ENCODE results near the gene KRT25. TPM values are rescaled to one million over a fixed set of nuclear protein-coding genes. Genes with fewer than 3 reads are reported as not detected.
A peak's percentile ranks its signal among the peaks of the same experiment; 100 is the strongest.

The KRT25 gene
- total RNA-seq, 1 donor from 2014 or later: not detected

DNA sequence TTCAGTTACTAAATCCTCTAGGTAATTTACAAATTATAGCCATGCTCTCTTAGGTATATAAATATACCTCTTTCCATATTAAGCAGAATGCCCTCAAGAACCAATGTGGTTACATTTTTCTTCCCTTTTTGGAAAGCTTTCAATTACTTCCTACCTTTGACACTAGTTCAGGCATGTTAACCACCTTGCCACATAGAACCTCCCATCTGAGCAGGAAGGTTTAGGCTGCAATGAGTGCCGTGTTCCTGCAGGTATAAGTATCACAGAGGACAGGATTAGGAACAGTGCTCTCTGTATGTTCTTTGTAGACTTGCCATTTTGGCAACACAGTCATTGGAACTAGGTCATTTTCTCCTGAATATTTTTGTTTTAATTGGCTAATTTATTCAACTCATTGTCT is 20.1 kb downstream of the KRT25 start:
- Mint-ChIP-seq H3K9me3 (no peaks in the 10 kb centered on the region), H3K4me1 (no peaks in the 10 kb centered on the region), H3K4me3 (no peak overlapping the region), H3K27me3 (ENCODE audit: low read depth) (peaks cover 71% of the 10 kb centered on the region), H3K27ac (ENCODE audit: unreplicated experiment) (no peak overlapping the region), H3K36me3 (ENCODE audit: low read depth) (no peaks in the 10 kb centered on the region)
- TF ChIP-seq, protein P1, sequence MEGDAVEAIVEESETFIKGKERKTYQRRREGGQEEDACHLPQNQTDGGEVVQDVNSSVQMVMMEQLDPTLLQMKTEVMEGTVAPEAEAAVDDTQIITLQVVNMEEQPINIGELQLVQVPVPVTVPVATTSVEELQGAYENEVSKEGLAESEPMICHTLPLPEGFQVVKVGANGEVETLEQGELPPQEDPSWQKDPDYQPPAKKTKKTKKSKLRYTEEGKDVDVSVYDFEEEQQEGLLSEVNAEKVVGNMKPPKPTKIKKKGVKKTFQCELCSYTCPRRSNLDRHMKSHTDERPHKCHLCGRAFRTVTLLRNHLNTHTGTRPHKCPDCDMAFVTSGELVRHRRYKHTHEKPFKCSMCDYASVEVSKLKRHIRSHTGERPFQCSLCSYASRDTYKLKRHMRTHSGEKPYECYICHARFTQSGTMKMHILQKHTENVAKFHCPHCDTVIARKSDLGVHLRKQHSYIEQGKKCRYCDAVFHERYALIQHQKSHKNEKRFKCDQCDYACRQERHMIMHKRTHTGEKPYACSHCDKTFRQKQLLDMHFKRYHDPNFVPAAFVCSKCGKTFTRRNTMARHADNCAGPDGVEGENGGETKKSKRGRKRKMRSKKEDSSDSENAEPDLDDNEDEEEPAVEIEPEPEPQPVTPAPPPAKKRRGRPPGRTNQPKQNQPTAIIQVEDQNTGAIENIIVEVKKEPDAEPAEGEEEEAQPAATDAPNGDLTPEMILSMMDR (conservative IDR thresholded peaks at IDR 0.05): no peak
- no peak for DNase-seq (ENCODE audit: low read depth, low spot score)

DNA sequence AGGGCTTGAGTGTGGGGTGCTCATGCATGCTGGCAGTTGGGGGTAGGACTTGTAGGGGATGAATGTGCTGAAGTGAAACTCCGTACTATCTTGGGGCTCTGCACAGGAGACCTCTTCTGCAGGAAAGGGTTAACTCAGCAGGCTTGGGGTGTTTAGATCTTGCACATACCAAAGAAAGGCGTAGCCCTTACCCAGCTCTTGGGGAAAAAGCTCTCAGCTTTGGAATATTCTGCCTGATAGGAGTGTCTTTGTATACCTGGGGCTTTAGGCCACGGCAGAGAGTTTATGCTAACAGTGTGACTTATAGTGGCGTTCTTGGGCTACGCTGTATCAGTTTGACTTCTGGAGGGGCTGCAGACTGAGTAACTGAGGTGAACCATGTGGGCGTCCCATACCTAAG is 21.1 kb downstream of the KRT25 start:
- Mint-ChIP-seq H3K27me3 (ENCODE audit: low read depth) (peaks cover 73% of the 10 kb centered on the region), H3K9me3 (no peaks in the 10 kb centered on the region), H3K27ac (ENCODE audit: unreplicated experiment) (no peak overlapping the region), H3K36me3 (ENCODE audit: low read depth) (no peaks in the 10 kb centered on the region), H3K4me1 (no peaks in the 10 kb centered on the region), H3K4me3 (no peak overlapping the region)
- TF ChIP-seq, protein P1 (conservative IDR thresholded peaks at IDR 0.05): no peak
- DNase-seq (ENCODE audit: low read depth, low spot score): no peak

DNA sequence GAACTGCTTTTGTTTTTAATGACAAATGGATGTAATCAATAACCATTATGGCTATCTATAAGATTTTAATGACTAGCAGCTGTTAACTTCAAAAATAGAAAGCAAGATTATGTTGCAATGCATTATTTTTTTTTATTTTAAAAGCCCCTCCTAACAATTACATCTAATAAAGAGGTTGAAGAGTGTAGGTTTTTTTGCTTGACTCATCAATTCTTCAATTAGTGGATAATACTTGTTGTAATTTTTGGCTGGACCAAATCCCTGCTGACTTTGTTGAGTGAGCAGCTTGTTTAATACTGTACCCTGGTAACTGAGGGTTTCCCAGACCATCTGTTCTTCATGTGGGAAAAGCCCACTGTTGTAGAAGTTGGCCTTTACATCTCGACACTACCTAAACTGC is 24.2 kb downstream of the KRT25 start:
- DNase-seq (ENCODE audit: low read depth, low spot score): no peak
- H3K27me3 Mint-ChIP-seq (ENCODE audit: low read depth): peaks cover 70% of the 10 kb centered on the region
- no peak overlapping the region for H3K27ac Mint-ChIP-seq (ENCODE audit: unreplicated experiment)
- TF ChIP-seq, protein P1 (conservative IDR thresholded peaks at IDR 0.05): no peak
- no peaks in the 10 kb centered on the region for H3K4me1 Mint-ChIP-seq
- H3K36me3 Mint-ChIP-seq (ENCODE audit: low read depth): no peaks in the 10 kb centered on the region
- H3K9me3 Mint-ChIP-seq: no peaks in the 10 kb centered on the region
- no peak overlapping the region for H3K4me3 Mint-ChIP-seq

DNA sequence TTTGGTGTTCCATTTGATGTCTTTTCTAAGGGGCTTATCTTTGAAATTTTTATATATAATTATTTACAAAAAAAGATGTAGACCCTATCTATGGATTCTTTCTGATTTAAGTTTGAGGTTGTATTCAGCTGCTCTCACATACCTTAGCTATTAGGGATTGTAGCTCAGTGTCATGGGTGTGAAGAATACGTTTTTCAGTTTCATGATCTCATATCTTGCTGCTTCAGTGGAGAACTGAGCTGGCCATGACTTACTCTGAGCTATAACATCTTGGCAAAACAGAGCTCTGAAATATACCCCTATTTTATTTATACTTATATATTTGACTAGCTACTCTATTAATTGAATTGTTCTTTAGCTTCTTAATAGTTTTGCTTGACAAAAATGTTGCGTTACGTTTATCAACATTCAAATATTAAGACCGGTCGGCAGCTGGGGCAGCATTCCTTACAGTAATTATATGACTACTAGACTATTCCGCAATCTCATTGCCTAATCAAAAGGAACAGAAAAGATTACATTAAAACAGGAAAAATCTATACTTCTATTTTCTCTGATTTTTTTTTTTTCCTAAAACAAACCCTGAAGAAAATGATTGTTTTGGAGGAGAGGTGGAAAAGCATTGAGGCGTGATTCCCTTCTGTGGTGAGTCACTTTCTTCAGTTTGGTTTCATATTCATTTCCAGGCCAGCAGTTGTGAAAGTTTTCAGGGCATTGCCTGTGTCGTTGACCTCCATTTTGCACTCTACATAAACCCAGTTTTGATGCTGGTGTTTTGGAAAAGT is 27.5 kb downstream of the KRT25 start:
- TF ChIP-seq, protein P1 (conservative IDR thresholded peaks at IDR 0.05): no peak
- Mint-ChIP-seq H3K4me1 (no peaks in the 10 kb centered on the region), H3K4me3 (no peak overlapping the region), H3K27ac (ENCODE audit: unreplicated experiment) (no peak overlapping the region), H3K36me3 (ENCODE audit: low read depth) (no peaks in the 10 kb centered on the region), H3K27me3 (ENCODE audit: low read depth) (peaks cover 60% of the 10 kb centered on the region), H3K9me3 (no peaks in the 10 kb centered on the region)
- no peak for DNase-seq (ENCODE audit: low read depth, low spot score)

DNA sequence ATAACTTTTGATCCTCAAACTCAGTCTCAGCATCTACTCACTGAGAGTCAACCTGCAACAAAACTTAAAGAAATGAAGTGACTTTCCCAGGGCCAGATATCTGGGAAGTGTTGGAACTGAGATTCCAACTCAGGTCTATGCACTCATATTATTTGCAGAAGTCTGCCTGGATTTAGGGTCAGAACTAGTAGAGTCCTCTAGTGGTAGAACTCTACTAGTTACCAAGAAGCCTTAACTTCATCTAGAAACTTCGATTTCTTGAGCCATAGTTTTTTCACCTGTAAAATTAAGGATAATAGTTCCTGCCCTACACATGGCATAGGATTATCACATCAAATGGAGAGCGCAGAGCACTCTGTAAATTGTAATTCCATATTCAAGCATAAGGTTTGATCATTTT is 28.2 kb downstream of the KRT25 start:
- TF ChIP-seq, protein P1 (conservative IDR thresholded peaks at IDR 0.05): peak; percentile 45
- H3K27ac Mint-ChIP-seq (ENCODE audit: unreplicated experiment): no peak overlapping the region
- peaks cover 53% of the 10 kb centered on the region for H3K27me3 Mint-ChIP-seq (ENCODE audit: low read depth)
- no peaks in the 10 kb centered on the region for H3K9me3 Mint-ChIP-seq
- no peak for DNase-seq (ENCODE audit: low read depth, low spot score)
- no peaks in the 10 kb centered on the region for H3K4me1 Mint-ChIP-seq
- H3K4me3 Mint-ChIP-seq: no peak overlapping the region
- no peaks in the 10 kb centered on the region for H3K36me3 Mint-ChIP-seq (ENCODE audit: low read depth)

All from neural crest cell (in vitro differentiated cells).